HG02610 (cell line): ENCODE results near the gene ACSL6.

Source experiments
- ATAC-seq: cut with Tn5 transposase; IDR thresholded peaks from one replicate; pipeline ENCODE4 v1.9.1; 2021; ENCODE audit warnings: mild to moderate bottlenecking, moderate library complexity; ENCODE audit not compliant: unreplicated experiment

ACSL6 gene

GRCh38 chr5:132011622-132012343 is at the start of gene ACSL6:
ACSL6 (minus strand) TSS chr5:132011658; CDS start chr5:132011553, 105 bp downstream.
- no peak for ATAC-seq

- ATAC-seq = no peak
Observed at GRCh38 chr5:132060501-132061161, 49.2 kb upstream of the ACSL6 start, which contains the start of gene IL3. IL3 (plus strand) TSS chr5:132060655; CDS start chr5:132060707, 52 bp downstream.

GRCh38 chr5:132059696-132060500 is 48.4 kb upstream of the ACSL6 start:
- ATAC-seq = no peak

GRCh38 chr5:132059043-132059695 is 47.7 kb upstream of the ACSL6 start:
- ATAC-seq = no peak

- no peak for ATAC-seq
Observed at GRCh38 chr5:132058646-132059042, 47.2 kb upstream of the ACSL6 start.

GRCh38 chr5:132057498-132058255 is 46.2 kb upstream of the ACSL6 start:
- ATAC-seq = no peak

DNA sequence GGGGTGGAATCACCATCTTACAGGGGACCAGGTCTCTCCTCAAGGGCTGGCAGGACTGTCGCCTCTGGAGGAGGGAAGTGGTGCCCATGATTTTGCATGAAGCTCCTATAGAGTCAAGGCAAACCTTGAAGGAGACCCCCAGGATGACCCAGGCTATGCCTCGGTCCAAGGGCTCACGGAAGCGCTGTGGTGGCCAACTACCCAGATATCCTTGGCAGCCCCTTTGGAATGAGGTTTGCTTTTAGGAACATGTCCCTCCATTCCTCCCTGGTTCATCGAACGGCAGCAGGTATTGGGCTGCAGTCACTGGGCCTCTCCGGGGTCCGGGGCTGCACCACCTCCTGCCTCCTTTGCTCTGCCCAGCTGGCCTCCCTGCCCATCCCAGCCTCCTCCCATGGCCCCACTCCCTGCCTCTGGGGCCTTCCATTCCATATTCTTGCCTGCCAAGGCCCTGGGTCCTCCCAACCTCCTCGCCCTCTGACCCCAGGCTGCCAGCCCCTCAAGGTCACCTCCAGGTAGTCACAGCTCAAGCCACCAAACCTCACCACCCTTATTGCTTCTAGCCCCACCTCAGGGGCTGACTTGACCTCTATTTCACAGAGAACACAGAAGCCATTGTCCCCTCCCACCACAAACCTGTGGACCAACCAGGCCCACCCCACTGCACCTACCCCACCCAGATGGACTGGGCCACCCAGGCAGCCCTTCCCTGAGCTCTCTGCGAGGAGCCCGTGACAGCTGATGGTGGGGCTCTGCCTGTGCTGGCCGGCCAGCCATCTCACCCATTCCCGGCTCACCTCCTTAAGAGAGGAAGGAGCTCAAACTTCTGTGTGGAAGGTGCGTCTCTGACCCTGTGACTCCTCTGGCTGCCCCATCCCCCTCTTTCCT is 45.4 kb upstream of the ACSL6 start:
- no peak for ATAC-seq

- no peak for ATAC-seq
Observed at GRCh38 chr5:132055808-132056609, 44.6 kb upstream of the ACSL6 start.

GRCh38 chr5:132055441-132055807 is 44.0 kb upstream of the ACSL6 start:
- no peak for ATAC-seq

DNA sequence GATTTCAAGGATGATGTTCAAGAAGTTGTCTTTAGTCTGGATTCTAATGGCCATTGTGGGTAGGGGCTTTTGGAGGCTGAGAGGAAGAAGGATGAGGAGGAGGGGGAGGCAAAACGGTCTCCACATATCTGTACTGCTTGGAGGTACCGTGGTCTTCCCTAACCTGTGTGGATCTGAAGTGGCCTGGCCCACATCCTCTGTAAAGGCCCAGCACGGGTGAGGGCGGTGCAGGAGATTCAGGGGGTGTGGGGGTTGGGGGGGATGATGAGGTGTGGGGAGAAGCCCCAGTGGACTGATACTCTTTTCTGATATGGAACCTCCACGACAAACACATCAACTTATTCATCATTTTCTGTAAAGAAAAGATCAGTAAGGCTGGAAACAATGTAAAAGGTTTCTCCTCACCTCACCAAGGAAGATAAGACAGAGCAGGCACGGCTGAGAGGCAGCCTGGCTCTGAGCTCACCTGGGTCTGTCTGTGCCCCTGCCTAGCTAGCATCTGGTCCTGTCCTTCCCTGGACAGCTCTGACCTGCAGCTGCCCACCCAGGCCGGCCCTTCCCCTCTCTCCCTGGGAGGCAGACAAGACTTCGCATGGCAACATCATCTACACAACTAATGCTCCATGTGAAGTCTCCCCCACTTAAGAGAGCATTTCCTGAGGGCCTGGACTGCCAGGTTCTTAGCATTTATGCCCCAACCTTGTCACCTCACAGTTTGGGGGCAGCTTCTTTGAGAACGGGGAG is 43.4 kb upstream of the ACSL6 start:
- ATAC-seq = no peak

- ATAC-seq = no peak
Observed at GRCh38 chr5:132054031-132054696, 42.7 kb upstream of the ACSL6 start.

DNA sequence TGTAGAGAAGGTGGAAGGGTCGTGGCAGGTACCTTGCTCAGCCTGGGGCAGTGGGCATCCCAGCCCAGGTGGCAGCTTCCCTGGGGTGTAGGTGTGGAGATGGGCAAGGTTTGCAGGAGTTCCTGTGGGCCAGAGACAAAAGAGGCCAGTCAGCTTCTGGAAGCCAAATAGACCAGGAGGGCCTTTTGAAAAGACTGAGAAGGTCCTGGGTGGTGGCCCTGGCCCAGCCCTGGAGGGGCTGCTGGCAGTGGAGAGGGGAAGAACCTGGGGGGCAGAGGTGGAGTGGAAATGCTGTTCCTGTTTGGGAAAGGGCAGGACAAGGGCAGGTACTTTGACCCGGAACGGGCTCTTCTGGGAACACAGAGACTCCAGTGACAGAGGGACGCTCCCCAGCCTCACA is 42.0 kb upstream of the ACSL6 start:
- no peak for ATAC-seq

DNA sequence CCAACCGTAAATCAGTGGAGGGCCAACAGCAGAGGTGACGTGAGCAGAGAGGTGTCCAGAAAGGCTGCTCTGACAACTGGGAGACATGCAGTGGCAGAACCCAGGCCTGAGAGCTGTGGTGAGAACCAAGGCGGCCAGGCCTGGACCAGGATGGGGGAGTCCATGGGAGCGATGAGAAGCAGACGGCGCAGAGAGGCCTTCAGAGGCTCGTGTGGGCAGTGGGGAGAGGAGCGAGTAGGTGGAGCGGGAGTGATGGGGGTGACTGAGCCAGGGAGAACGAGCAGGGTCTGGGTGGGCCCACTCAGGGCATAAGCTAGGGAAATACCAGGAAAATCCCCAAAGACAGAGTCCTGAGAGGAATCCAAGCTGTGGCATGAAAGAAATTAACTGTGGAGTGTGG is 41.1 kb upstream of the ACSL6 start:
- ATAC-seq = no peak

DNA sequence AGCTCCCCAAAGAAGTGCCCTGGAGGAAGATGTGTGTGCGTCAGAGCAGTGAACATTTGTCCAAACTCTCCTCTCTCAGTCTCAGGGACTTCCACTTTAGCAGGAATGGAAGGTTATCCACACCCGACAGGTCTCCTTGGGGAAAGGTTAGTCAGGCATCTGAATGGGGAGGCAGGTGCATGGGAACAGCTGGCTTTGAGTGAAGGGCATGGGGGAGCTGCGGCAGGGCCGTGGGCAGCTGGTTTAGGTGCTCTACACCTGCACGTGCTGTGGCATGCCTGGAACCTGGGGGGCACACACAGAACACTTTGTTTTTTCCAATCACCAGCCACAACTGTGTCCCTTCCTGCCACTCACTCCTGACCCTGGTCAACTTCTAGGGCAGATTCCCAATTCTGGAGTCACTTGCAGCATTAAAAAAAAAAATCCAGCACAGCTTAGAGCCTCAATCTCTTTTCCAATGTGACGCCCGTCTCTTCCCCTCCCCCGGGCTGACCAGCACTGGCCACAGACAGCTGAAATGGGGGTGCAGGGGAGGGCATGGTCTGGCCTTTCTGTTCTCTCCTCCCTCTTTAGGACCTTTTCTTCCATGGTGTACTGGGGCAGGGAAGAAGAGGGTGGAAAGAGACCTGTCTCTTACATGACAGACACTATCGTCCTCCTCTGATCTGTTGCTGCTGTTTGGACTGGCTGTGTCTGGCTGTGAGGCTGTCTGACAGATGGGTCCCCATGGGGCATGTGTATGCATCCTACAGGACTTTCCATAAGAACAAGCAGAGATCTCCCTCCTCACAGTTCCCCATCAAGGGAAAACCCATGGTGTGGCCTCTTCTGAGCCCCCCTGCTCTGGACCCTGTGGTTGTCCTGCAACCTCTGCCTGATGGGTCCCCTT is 39.4 kb upstream of the ACSL6 start:
- no peak for ATAC-seq

DNA sequence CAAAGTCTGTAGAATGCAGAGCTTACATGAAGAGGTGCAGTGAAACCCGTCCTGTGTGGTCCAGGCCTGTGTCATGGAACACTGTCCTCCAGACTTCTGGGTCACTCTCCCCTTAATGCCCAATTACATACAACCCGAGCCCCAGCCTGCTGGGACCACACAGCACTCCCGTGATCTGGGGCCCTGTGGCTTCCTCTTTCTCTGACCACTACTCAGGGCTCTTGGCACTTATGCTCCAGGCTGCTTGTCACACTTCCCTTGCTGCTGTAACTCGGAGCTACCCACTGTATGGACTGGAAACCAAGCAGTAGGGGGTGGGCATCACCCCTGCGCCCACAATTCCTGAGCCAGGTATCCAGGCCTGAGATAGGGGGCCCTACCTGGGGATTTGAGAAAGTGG is 38.7 kb upstream of the ACSL6 start:
- ATAC-seq = no peak

DNA sequence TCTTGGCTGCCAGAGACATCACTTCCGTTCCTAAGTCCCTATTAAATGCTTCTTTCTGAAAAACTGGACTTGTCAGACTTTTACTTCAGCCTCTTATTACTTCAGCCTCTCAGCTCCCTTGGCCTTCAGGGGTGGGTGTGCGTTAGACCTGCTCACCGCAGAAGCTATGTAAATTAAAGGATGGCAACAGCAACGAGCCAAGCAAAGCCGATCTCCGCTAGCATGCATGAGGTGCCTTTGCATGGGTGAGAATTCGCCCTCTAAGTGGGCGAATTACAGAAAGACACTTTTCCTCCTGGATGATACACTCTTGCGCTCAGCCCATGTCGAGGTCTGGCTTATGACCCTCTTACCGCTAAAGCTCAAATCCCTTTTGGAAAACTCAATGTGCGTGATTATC is 38.1 kb upstream of the ACSL6 start:
- ATAC-seq = no peak
